Glomerular endothelial cell (primary cell): ENCODE measurements around the gene MXD3. TPM values are rescaled to one million over a fixed set of nuclear protein-coding genes. Genes with fewer than 3 reads are reported as not detected.
"Not testable (repeated sequence)": the region's sequence is repeated elsewhere in the genome, so short reads cannot be mapped to it uniquely, and the experiment has no call there.

Source experiments
- DNase-seq: peaks from one replicate; pipeline ENCODE4 v3.0.0-alpha.2; 2011; ENCODE audit warnings: low read depth, low spot score; ENCODE audit errors: extremely low read depth
- total RNA-seq: library from RNA; depleted of rRNA; stranded (reverse); fragments of >200 nt; gene quantifications from 2 replicates; pipeline ENCODE4 v1.2.3, GENCODE V29; 2015

The MXD3 gene
- total RNA-seq, 1 donor from 2014 or later, result 12.3 TPM

- DNase-seq, result no peak
Observed at GRCh38 chr5:177343777-177344176, 32.1 kb upstream of the MXD3 start.

DNA sequence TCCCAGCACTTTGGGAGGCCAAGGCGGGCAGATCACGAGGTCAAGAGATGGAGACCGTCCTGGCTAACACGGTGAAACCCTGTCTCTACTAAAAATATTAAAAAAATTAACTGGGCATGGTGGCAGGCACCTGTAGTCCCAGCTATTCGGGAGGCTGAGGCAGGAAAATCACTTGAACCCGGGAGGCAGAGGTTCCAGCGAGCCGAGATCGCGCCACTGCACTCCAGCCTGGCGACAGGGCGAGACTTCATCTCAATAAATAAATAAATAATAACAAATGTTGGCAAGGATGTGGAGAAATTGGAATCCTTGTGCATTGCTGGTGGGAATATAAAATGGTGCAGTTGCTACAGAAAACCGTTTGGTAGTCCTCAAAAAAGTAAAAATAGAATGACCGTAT lies 31.3 kb upstream of the MXD3 start:
- DNase-seq, result not testable (repeated sequence)

DNA sequence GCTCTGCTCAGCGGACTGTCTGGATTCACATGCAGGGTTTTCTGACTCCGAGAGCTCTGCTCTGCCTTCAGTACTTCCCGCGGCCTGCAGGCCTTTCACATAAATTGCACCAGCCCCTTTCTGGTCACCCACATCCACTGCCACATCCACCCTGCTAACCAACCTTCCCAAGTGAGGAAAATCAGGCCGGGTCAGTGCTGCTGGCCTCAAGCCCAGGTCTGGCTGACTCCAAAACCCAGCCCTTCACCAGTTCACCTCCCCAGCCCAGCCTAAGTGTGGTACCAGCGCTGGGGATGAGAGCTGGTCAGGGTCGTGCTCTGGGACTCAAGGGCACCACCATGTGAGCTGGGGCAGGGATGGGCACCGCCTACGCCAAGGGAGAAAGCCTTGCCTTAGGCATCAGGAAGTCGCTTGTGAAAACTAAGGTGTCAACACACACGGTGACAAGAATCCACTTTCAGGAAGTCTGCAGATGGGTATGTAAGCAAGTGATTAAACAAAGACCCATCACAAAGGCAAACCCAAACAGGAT lies 27.5 kb upstream of the MXD3 start:
- no peak for DNase-seq

DNA sequence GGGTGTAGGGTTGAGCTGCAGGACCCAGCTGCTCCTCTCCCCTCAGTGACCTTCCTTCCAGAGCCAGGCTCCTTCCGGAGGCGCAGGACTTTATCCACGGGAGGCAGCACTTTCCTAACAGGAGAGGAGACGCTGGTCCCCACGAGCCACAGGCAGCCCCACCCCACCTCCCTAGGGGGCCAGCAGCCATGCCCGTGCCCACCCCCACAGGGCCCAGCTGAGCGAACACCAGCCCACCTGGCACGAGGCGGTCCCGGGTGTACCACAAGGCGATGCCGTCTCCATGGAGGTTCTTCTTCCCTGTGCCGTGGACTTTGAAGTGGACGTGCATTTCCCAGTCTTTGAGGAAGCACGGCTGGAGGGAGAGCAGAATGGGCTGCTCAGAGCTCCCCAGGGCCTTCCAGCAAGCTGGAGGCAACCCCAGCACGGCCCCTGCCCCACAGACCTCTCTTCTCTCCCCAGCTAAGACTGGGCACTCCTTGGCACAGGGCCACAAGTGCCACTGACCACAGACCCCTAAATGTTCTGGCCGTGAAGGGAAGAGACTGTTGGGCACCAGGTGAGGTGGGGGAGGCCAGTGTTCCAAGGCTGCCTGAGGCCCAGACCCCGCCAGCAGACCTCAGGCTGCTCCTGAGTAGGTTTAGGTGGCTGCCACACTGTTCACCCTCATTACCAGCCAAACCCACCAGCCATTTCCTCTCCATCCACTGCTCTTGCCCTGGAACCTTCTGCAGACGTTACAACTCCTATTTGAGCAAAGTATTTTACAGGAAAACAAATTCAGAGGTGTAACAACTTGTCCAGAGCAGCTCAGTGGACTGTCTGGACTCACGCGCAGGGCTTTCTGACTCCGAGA lies 26.8 kb upstream of the MXD3 start:
- DNase-seq, result no peak

DNA sequence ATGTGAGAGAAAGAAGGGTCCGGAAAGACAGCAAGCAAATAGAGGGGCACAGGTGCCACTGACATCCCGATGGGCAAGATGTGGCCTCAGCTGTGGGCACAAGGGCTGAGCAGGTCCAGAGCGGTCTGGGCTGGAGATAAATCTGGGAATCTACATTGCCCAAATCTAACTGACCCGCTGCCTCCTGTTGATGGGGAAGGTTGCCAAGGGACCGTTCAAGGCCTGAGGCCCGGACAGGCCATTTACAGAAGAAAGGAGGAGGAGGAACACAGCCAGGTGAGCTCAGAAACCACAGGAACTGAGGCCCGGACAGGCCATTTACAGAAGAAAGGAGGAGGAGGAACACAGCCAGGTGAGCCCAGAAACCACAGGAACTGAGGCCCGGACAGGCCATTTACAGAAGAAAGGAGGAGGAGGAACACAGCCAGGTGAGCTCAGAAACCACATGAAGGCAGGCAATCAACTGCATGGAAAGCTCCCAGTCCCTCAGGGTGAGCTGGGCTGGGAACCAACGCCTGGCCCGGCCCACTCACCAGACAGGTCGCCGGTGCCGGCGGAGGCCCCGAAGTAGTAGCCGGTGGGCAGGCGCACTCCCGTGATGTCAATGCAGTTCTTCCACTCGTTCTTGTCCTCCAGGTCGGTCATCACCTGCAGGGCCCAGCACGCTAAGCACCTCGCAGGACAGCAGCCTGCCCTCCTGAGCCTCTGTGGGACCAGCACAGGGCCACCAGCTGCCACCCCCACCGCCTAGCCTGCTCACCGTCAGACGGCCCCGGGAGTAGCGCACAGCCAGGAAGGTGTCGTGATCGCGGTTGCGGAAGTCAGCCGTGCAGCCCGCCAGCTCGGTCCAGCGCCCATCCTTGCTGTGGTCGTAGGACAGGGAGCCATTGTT lies 25.2 kb upstream of the MXD3 start:
- DNase-seq, result no peak

DNA sequence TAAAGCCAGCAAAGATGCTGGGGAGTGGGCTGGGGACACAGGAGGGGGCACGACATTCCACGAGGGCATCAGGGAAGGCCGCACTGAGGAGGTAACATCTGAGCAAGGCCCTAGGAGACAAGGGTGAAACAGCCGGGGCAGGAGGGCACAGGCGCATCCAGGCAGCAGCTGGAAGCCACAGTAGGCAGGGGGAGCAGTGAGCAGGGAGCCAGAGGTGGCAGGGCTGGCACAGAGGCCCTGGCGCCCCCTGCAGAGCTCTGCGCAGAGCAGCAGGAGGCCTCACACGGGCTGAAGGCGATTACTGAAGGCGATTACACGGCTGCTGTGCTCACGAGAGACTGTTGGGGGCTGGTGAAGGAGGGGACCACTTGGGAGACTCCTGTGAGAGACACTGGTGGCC lies 24.4 kb upstream of the MXD3 start:
- DNase-seq, result no peak

- DNase-seq, result no peak
Observed at GRCh38 chr5:177335701-177336065, 24.0 kb upstream of the MXD3 start.

DNA sequence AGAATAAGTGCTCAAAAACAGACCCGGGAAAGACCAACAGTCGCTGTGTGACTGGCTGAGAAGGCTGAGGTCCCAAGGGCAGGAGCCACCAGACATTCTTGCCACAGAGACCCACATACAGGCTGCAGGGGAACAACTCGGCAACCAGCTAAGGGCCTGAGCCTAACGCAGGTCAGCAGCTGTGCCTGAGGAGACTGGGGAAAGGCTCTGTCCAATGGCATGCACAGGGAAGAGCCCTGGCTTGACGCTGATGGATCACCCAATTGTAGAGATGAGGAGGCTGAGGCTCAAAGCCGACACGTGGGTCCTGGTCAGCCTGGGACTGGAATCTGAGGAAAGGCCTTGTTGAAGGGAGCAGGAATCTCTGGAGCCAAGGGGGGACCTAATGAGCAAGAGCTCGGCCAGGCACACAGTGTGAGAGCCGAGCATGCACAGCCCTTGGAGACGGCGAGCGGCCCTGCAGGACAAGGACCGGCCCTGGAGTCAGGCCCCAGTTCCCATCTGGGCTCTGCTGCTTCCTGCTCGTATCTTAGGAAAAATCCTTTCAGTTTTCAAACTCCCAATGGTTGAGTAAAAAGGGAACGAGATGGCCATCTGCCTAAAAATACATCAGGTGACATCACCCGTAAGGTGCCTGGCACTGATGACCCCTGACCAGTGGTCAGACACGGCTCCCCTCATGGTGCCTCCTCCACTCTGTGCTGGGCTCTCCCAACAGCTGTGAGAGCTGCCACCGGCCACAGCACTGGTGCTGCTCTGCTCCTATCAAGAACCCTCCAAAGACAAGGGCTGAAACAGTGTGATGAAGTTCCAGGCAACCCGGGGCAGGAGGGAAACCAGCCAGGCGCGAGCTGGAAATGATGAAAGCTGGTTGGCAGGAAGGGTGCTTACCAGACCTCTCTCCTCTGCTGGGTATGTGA lies 23.3 kb upstream of the MXD3 start:
- no peak for DNase-seq

DNA sequence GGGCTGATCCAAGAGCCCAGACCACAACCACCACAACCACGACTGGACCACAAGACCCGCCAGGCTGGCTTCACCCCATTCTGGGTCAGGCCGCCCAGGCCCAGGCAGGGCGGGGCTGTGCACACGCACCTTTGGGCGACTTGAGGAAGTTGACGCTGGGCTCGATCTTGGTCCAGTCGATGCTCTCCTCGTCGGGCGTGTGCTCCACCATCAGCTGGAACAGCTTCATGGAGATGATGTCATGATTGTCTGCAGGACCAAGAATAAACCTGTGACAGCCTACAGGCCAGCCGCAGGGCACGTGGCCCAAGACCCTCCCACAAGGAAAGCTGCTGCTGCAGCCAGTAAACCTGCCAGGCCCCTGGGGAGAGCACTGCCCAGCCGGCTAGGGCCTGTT lies 22.5 kb upstream of the MXD3 start:
- DNase-seq, result no peak

GRCh38 chr5:177333420-177334154 lies 21.9 kb upstream of the MXD3 start:
- DNase-seq, result no peak

GRCh38 chr5:177332896-177333260 lies 21.2 kb upstream of the MXD3 start:
- no peak for DNase-seq

DNA sequence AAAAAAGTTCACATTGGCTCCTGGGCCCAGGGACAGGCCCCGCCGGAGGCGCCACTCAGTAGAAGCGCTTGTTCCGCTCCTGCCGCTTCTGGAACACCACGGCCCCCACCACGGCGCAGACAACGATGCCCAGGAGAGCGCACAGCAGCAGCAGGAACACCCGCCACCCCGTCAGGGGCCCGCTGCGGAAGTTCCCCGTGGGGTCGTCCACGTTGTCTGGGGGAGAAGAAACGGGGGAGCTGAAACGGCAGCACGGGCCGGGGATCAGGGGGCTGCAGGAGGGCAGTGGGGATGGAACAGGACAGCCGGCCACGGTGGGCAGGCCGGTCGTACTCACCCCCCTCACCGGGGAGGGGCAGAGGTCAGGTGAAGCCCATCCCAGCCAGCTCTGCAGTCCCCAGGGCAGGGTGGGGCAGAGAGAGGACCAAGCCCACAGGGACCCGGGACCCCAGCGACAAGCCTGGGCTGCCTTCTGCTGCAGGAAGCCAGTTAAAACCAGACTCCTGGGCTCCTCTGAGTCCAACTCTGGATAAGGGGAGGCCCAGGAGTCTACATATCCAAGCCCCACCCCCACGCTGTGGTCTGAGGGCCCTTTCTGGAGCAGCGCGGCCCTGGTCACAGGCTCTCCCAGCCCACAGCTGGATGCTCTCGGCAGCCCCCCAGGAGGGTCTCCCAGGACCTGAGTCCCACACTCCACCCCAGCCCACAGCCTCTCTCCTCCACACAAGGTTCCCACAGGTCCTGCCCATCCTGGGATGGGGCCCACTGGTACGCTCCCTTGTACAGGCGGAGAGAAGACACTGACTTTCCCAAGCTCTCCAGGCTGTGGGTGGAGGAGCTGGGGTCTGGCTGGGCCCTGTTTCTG lies 20.6 kb upstream of the MXD3 start:
- no peak for DNase-seq

DNA sequence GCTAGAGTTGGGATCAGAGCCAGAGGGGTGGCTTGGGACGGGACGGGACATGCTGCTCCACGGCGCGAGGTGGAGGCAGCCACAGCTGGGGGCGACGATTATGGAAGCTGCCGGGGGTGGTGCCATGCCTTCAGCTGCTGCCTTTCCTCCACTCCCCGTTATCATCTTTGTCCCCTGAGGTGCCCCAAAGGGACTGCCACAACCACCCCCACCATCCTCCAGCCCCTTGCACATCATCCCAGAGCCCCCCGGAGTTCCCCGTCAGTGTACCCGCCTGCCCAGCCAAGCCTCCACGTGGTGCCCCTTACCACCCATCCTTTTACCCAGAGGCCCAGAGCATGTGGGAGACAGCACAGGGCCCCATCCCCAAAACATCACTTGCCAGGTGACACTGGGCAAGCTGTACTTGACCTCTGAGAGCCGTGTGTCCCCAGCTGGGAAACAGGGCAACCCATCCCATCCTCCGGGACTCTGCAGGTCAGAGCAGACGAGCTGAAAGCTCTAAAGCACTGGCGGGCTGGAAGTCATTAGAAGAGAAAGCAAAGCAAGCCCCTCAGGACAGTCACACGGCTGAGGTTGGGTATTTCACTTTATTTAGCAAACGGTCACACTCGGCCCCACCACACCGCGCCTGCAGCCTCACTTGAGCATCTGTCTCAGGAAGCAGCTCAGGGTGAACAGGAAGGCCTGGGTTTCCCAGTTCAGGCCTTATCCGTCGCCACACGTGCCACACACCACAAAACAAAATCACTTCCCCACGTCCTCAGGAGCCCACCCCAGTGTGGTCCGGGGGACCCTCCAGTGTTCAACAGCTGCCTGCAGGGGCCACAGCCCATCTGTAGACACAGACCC lies 19.5 kb upstream of the MXD3 start:
- no peak for DNase-seq

GRCh38 chr5:177329883-177330282 lies 18.2 kb upstream of the MXD3 start:
- DNase-seq, result no peak

- no peak for DNase-seq
Observed at GRCh38 chr5:177328545-177329231, 17.0 kb upstream of the MXD3 start.

DNA sequence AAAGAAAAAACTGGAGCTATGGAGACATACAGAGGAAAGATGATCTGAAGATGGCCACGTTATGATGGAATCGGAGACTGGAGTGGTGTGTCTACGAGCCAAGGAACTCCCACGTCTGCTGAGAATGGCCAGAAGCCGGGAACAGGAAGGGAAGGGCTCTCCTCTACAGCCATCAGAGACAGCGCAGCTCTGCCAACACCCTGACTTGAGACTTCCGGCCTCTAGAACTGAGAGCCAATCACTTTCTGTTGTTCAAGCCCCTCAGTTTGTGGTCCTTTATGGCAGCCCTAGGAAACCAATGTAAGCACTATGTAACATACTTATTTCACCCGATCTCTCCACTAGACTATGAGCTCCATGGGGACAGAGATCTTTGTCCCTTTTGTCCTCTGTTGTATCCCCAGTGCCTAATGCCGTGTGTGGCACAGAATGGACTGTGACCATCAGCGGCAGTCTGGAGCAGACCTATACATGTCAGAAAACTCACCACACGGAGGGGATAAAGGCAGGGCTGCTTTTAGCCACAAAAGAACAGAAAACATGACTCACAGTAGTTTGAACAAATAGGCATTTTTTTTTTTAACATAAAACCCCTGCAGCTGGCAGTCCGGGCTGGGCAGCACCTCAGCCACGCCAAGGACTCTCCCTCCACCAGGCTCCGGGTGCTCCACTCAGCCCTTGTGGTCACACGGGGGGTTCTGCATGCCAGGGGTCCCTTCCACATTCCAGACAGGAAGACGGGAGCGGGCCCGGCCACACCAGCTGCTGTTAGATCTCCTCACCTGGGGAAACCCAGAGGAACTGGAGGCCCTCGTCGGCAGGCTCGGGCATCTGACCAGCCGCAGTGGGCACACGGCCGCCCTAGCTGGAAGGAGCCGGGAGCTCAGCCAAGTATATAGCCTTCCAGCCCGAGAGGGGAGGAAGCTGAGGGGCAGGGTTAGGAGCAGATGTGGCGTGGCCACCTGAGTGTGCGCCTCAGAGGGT lies 16.1 kb upstream of the MXD3 start:
- DNase-seq, result no peak
